H1 (cell line): ENCODE data around the gene NEDD1. TPM values are rescaled to one million over a fixed set of nuclear protein-coding genes. Genes with fewer than 3 reads are reported as not detected.

Source experiments
- CTCF ChIA-PET: fragments of 300-600 bp; sonication (Branson Sonifier 250); formaldehyde crosslinking; loops from one replicate; lab custom pipeline; 2021; ENCODE audit not compliant: partially characterized antibody; lab: Charles Lee
- POLR2A ChIA-PET: fragments of 300-600 bp; sonication (Branson Sonifier 250); formaldehyde crosslinking; loops from one replicate; lab custom pipeline; 2021; ENCODE audit warnings: inconsistent platforms; ENCODE audit not compliant: partially characterized antibody; lab: Charles Lee
- DNase-seq, 2 experiments: peaks; one replicate each; pipeline versions ENCODE4 v3.0.0 to v3.0.0-alpha.2; 2010 to 2022; ENCODE audit warnings: low spot score in 2 of 2, low read depth in 1 of 2, mixed read lengths in 1 of 2
- FAIRE-seq: peaks from 2 replicates; lab custom pipeline; 2011; peaks lifted over from hg19 to GRCh38; lab: Jason Lieb, UNC
- H2AFZ ChIP-seq: 2 replicates; pipeline ENCODE4 v1.8.1; 2012; ENCODE audit warnings: low read length, inconsistent platforms
- H2AK5ac ChIP-seq: 2 replicates; pipeline ENCODE4 v1.6.1; 2013; ENCODE audit warnings: low read depth, low read length
- H2BK120ac ChIP-seq: replicated peaks from 2 replicates; pipeline ENCODE3; 2013; ENCODE audit warnings: low read depth, low read length, inconsistent platforms
- H2BK12ac ChIP-seq: 2 replicates; pipeline ENCODE4 v1.6.1; 2013; ENCODE audit warnings: low read depth, low read length
- H2BK15ac ChIP-seq: 2 replicates; pipeline ENCODE4 v1.6.1; 2013; ENCODE audit warnings: low read length
- H2BK20ac ChIP-seq: 2 replicates; pipeline ENCODE4 v1.6.1; 2013; ENCODE audit warnings: low read length
- H2BK5ac ChIP-seq: 2 replicates; pipeline ENCODE4 v1.6.1; 2013; ENCODE audit warnings: low read depth, low read length
- H3K14ac ChIP-seq: 2 replicates; pipeline ENCODE4 v1.6.1; 2013; ENCODE audit warnings: inconsistent platforms; ENCODE audit not compliant: insufficient read length
- H3K18ac ChIP-seq: 2 replicates; pipeline ENCODE4 v1.6.1; 2013; ENCODE audit warnings: low read length; ENCODE audit errors: extremely low read depth
- H3K23ac ChIP-seq: 2 replicates; pipeline ENCODE4 v1.6.1; 2013; ENCODE audit warnings: inconsistent platforms; ENCODE audit not compliant: insufficient read length
- H3K23me2 ChIP-seq: 2 replicates; pipeline ENCODE4 v1.6.1; 2013; ENCODE audit warnings: low read depth, low read length
- H3K27ac ChIP-seq: 2 replicates; pipeline ENCODE4 v1.6.1; 2011; ENCODE audit warnings: low read depth, low read length, inconsistent platforms
- H3K27me3 ChIP-seq, 4 experiments: replicated peaks in 1 of 4; 1 replicate in 1 of 4; 2 replicates in 3 of 4; pipeline versions ENCODE4 v1.6.1 to v1.8.1; 2011 to 2013; ENCODE audit warnings: low read length in 3 of 4, mild to moderate bottlenecking in 3 of 4, inconsistent platforms in 2 of 4, mixed read lengths in 2 of 4, moderate library complexity in 1 of 4; ENCODE audit not compliant: control insufficient read depth in 3 of 4, insufficient read depth in 3 of 4; ENCODE audit errors: extremely low read depth in 1 of 4
- H3K36me3 ChIP-seq, 4 experiments: 2 replicates each; pipeline versions ENCODE4 v1.6.1 to v1.8.1; 2011 to 2013; ENCODE audit warnings: mild to moderate bottlenecking in 4 of 4, low read length in 3 of 4, moderate library complexity in 2 of 4, control low read depth in 1 of 4, inconsistent platforms in 1 of 4; ENCODE audit not compliant: insufficient read depth in 4 of 4, control insufficient read depth in 2 of 4
- H3K4ac ChIP-seq: replicated peaks from 2 replicates; pipeline ENCODE3; 2013; ENCODE audit warnings: low read length, low read depth, mixed read lengths, inconsistent platforms; ENCODE audit not compliant: insufficient read length
- H3K4me1 ChIP-seq, 4 experiments: replicated peaks in 1 of 4; 1 replicate in 1 of 4; 2 replicates in 3 of 4; pipeline versions ENCODE4 v1.6.1 to v1.8.1; 2011 to 2013; ENCODE audit warnings: low read length in 3 of 4, inconsistent platforms in 2 of 4, mixed read lengths in 1 of 4; ENCODE audit not compliant: insufficient read depth in 4 of 4, control insufficient read depth in 3 of 4
- H3K4me2 ChIP-seq, 2 experiments: 2 replicates each; pipeline versions ENCODE4 v1.6.1 to v1.8.1; 2011 to 2013; ENCODE audit warnings: low read depth in 2 of 2, low read length in 2 of 2, control low read depth in 1 of 2, inconsistent platforms in 1 of 2, mild to moderate bottlenecking in 1 of 2; ENCODE audit not compliant: insufficient read depth in 1 of 2
- H3K4me3 ChIP-seq, 4 experiments: fragments of 200-600, 300-600 bp in 1 of 4; sonication (generic), shearing (Covaris generic), sonication (Bioruptor Twin) in 1 of 4; 2 replicates each; pipeline versions ENCODE4 v1.5.1 to v1.8.1; 2011 to 2016; ENCODE audit warnings: low read length in 4 of 4, low read depth in 3 of 4, control low read depth in 2 of 4, inconsistent platforms in 2 of 4, mild to moderate bottlenecking in 2 of 4, mixed read lengths in 1 of 4, moderate library complexity in 1 of 4; ENCODE audit not compliant: insufficient read depth in 2 of 4; ENCODE audit errors: extremely low read depth in 1 of 4
- H3K56ac ChIP-seq: replicated peaks from 2 replicates; pipeline ENCODE3; 2013; ENCODE audit warnings: low read depth, mild to moderate bottlenecking, mixed read lengths, low read length, inconsistent platforms; ENCODE audit not compliant: insufficient read length
- H3K79me1 ChIP-seq: 2 replicates; pipeline ENCODE4 v1.6.1; 2013; ENCODE audit warnings: low read depth, low read length, control low read depth
- H3K79me2 ChIP-seq, 2 experiments: 2 replicates each; pipeline versions ENCODE4 v1.6.1 to v1.8.1; 2012 to 2013; ENCODE audit warnings: low read length in 2 of 2, mild to moderate bottlenecking in 2 of 2, inconsistent platforms in 1 of 2; ENCODE audit not compliant: insufficient read depth in 2 of 2, control insufficient read depth in 1 of 2
- H3K9ac ChIP-seq, 4 experiments: replicated peaks in 1 of 4; 1 replicate in 1 of 4; 2 replicates in 3 of 4; pipeline versions ENCODE4 v1.6.1 to v1.8.1; 2011 to 2013; ENCODE audit warnings: low read depth in 3 of 4, low read length in 3 of 4, control low read depth in 2 of 4, mild to moderate bottlenecking in 2 of 4, moderate library complexity in 2 of 4, inconsistent platforms in 1 of 4; ENCODE audit errors: extremely low read depth in 1 of 4
- H3K9me3 ChIP-seq, 2 experiments: 2 replicates each; pipeline versions ENCODE4 v1.6.1 to v1.8.1; 2012 to 2013; ENCODE audit warnings: mild to moderate bottlenecking in 2 of 2, moderate library complexity in 2 of 2, control low read depth in 1 of 2, inconsistent platforms in 1 of 2, low read depth in 1 of 2, low read length in 1 of 2, mixed read lengths in 1 of 2; ENCODE audit not compliant: insufficient read depth in 2 of 2
- H4K20me1 ChIP-seq, 2 experiments: replicated peaks in 1 of 2; 2 replicates each; pipeline versions ENCODE3 to v1.8.1; 2011 to 2013; ENCODE audit warnings: inconsistent platforms in 2 of 2, low read length in 2 of 2, mild to moderate bottlenecking in 1 of 2; ENCODE audit not compliant: insufficient read depth in 2 of 2, control insufficient read depth in 1 of 2
- H4K5ac ChIP-seq: 2 replicates; pipeline ENCODE4 v1.6.1; 2013; ENCODE audit warnings: low read length, low read depth, mixed read lengths, inconsistent platforms; ENCODE audit not compliant: insufficient read length
- H4K8ac ChIP-seq: 2 replicates; pipeline ENCODE4 v1.8.0; 2013; ENCODE audit warnings: mild to moderate bottlenecking, moderate library complexity, low read length, inconsistent platforms; ENCODE audit not compliant: insufficient read depth; ENCODE audit errors: extremely low read depth
- H4K91ac ChIP-seq: replicated peaks from 2 replicates; pipeline ENCODE3; 2013; ENCODE audit warnings: low read length, mixed read lengths, inconsistent platforms; ENCODE audit not compliant: insufficient read length
- ASH2L ChIP-seq: fragments of 200-600, 300-600 bp; sonication (generic); IDR thresholded peaks from one replicate; pipeline ENCODE4 v1.7.1; 2017; ENCODE audit warnings: low read length
- BCL11A ChIP-seq, 2 experiments: IDR thresholded peaks; one replicate each; pipeline ENCODE4 v1.6.1; 2011; ENCODE audit warnings: low read depth in 2 of 2, low read length in 2 of 2, mild to moderate bottlenecking in 2 of 2
- CTCF ChIP-seq, 3 experiments: IDR thresholded peaks; 1 replicate in 2 of 3; 2 replicates in 1 of 3; pipeline versions ENCODE4 v1.5.1 to v1.6.1; 2011; ENCODE audit warnings: low read length in 3 of 3, mild to moderate bottlenecking in 3 of 3, inconsistent platforms in 2 of 3, low read depth in 1 of 3, moderate library complexity in 1 of 3; ENCODE audit not compliant: insufficient read depth in 1 of 3; ENCODE audit errors: control extremely low read depth in 1 of 3
- HDAC6 ChIP-seq: IDR thresholded peaks from one replicate; pipeline ENCODE4 v1.7.1; 2012; ENCODE audit warnings: low read depth, mild to moderate bottlenecking, inconsistent platforms, low read length, moderate library complexity
- KDM1A ChIP-seq: fragments of 200-600, 300-600 bp; sonication (generic); IDR thresholded peaks from 2 replicates; pipeline ENCODE4 v1.7.1; 2016; ENCODE audit warnings: mild to moderate bottlenecking, low read length, borderline replicate concordance
- RBBP5 ChIP-seq: IDR thresholded peaks from 2 replicates; pipeline ENCODE4 v1.7.1; 2012; ENCODE audit warnings: low read depth, mild to moderate bottlenecking, inconsistent platforms, low read length, moderate library complexity, borderline replicate concordance
- RFX5 ChIP-seq: IDR thresholded peaks from 2 replicates; pipeline ENCODE4 v1.6.1; 2011; ENCODE audit warnings: low read depth, low read length, improper control_type of control experiment, borderline replicate concordance
- SIX5 ChIP-seq: IDR thresholded peaks from 2 replicates; pipeline ENCODE4 v1.6.1; 2011; ENCODE audit warnings: mild to moderate bottlenecking, low read depth, low read length
- WGBS, 2 experiments: shearing (Covaris generic) in 1 of 2; methylation state at CpG; one replicate each; pipeline versions ENCODE4 v1.1.6 to v1.1.7; 2013 to 2015; ENCODE audit warnings: low lambda C conversion rate in 2 of 2, mixed read lengths in 2 of 2, inconsistent platforms in 1 of 2, low coverage in 1 of 2, missing lambda C conversion rate in 1 of 2; ENCODE audit not compliant: insufficient replicate concordance in 2 of 2, insufficient coverage in 1 of 2, insufficient read length in 1 of 2; ENCODE audit errors: extremely low coverage in 1 of 2, missing lambda C conversion rate in 1 of 2; 5-methylcytosine and 5-hydroxymethylcytosine counted together
- polyA plus RNA-seq, 7 experiments: library from polyadenylated mRNA; depleted of rRNA in 3 of 7; stranded (reverse) in 5 of 7; unstranded in 2 of 7; fragments of >200 nt in 5 of 7; fragments of 200-250 nt in 2 of 7; gene quantifications; 1 replicate in 5 of 7; 2 replicates in 1 of 7; 4 replicates in 1 of 7; pipeline versions ENCODE4 v1.2.1 to v1.2.3, GENCODE V29; 2011 to 2013; ENCODE audit warnings: missing spikeins in 2 of 7, mixed read lengths in 2 of 7
- total RNA-seq: library from RNA; stranded (reverse); fragmentation: NEBNext Ultra II Directional; extraction: Animal tissue kit (Norgen Biotek cat#: 25700); gene quantifications from 2 replicates; pipeline ENCODE4 v1.2.1, GENCODE V29; 2021

NEDD1 gene
- total and polyA plus RNA-seq, 2 of the 8 experiments (the other 6 are each of a cell fraction or from before 2014, with no cell fraction given) = 9.0 to 26.6 TPM

GRCh38 chr12:96902076-96902475, 5.0 kb upstream of the NEDD1 start:
- Histone ChIP-seq H3K23me2 (peaks cover 3% of the 10 kb centered on the region; the same call in 1 of the 2 replicates), H3K79me1 (no peaks in the 10 kb centered on the region), H2BK15ac (no peak overlapping the region), H2BK12ac (no peak overlapping the region), H2AK5ac (no peak overlapping the region), H3K4ac (no peak overlapping the region), H4K91ac (no peak overlapping the region), H3K4me1 (no peaks in the 10 kb centered on the region), H2AFZ (no peak overlapping the region), H3K23ac (no peak overlapping the region), H3K18ac (no peak overlapping the region), H2BK20ac (no peak overlapping the region), H3K9me3 (no peaks in the 10 kb centered on the region), H3K79me2 (no peaks in the 10 kb centered on the region), H4K5ac (no peak overlapping the region), H4K8ac (no peak overlapping the region), H3K4me3 (no peak overlapping the region), H3K56ac (no peak overlapping the region), H2BK5ac (no peak overlapping the region), H3K36me3 (no peaks in the 10 kb centered on the region), H3K4me2 (no peak overlapping the region), H3K27ac (no peak overlapping the region), H2BK120ac (no peak overlapping the region), H3K9ac (no peak overlapping the region), H3K14ac (no peak overlapping the region), H3K27me3 (no peaks in the 10 kb centered on the region), H4K20me1 (no peaks in the 10 kb centered on the region)
- CTCF ChIA-PET = no interaction called here
- POLR2A ChIA-PET = no interaction called here
- no peak for DNase-seq
- 93% methylated on average over 4 of the region's 4 CpGs; no CpG with 5 or more reads in 1 of the 2 experiments for WGBS, 2 experiments
- FAIRE-seq = peak; percentile 19
- TF ChIP-seq ASH2L = no peak
- no peak for TF ChIP-seq HDAC6
- TF ChIP-seq RBBP5 = no peak
- TF ChIP-seq CTCF (IDR thresholded peaks at IDR 0.05; ENCODE audit: control extremely low read depth in 1 of 3, insufficient read depth in 1 of 3, low read depth in 1 of 3, low read length in 3 of 3) = peak in 1 of 3 experiments; percentile 1; a peak in 1 of 4 replicates
- TF ChIP-seq BCL11A (IDR thresholded peaks at IDR 0.05; ENCODE audit: low read depth in 2 of 2, low read length in 2 of 2) = no peak
- TF ChIP-seq KDM1A = no peak
- TF ChIP-seq SIX5 = no peak
- no peak for TF ChIP-seq RFX5
